ENCODE results near the gene STARD10.

STARD10 gene

DNA sequence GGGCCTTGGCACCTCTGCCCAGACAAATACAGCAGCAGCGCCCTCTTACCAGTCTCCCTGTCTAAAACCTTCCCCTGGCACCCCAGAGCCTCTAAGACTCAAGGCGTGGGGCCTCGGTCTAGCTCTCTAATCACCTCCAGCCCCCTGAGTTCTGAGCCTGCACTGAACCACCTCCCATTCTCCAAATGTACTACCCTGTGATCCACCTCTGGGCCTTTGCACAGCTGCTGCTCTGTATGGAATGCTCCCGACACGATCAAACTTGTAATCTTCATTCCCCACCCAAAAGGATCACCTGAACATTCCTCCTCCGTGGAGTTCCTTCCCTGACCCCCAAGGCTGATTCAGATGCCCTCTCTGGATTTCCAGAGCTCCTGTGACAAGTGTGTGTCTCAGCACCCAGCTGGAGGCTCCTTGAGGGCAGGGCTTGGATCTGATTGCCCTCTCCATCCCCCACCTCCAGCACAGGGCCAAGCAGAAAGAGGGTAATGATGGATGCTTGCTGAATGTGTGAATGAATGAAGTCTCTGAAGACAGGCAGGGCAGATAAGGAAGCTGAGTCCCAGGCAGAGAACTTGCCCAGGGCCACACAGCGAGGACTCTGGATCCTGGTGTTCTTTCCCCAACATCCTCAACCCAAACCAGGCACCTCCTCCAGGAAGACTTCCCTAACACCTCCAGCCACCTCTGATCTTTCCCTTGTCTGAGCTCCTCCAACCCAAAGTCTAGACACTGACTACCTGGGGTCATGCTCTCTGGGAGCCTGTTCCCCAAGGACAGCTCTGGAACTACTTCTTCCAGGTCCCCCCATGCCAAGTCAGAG lies 18.3 kb downstream of the STARD10 start:
- H3K36me3 Mint-ChIP-seq, result peaks cover 6% of the 10 kb centered on the region
- H3K9me3 Mint-ChIP-seq, result no peaks in the 10 kb centered on the region
- H3K27me3 Mint-ChIP-seq, result no peaks in the 10 kb centered on the region
- DNase-seq (ENCODE audit: low spot score in 2 of 2) (no peak), ATAC-seq (ENCODE audit: low read depth) (no peak)
- peaks cover 35% of the 10 kb centered on the region for H3K4me1 Mint-ChIP-seq
- no peak overlapping the region for H3K4me3 Mint-ChIP-seq
- no peak overlapping the region for H3K27ac Mint-ChIP-seq

DNA sequence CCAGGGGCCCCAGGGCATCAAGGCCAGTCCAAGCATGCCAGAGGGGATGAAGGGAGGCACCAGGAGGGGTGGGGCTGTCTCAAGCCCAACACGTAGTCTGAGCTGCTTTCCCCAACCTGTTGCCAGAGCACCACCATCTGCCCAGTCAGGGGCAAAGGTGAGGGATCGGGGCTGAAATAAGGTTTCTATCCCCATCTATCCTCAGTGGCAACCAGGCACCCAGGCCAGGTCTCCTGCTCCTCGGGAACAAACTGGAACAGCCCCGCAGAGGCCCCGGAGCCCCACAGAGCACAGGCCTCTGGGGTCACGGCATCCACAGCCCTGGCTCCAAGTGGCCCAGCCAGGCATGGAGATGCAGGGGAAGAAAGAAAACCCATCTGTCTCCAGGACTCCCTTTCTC lies 19.3 kb downstream of the STARD10 start:
- DNase-seq (ENCODE audit: low spot score in 2 of 2) (no peak), ATAC-seq (ENCODE audit: low read depth) (no peak)
- Mint-ChIP-seq H3K27me3 (no peaks in the 10 kb centered on the region), H3K4me3 (no peak overlapping the region), H3K9me3 (no peaks in the 10 kb centered on the region), H3K4me1 (peaks cover 31% of the 10 kb centered on the region), H3K36me3 (peaks cover 6% of the 10 kb centered on the region), H3K27ac (no peak overlapping the region)

DNA sequence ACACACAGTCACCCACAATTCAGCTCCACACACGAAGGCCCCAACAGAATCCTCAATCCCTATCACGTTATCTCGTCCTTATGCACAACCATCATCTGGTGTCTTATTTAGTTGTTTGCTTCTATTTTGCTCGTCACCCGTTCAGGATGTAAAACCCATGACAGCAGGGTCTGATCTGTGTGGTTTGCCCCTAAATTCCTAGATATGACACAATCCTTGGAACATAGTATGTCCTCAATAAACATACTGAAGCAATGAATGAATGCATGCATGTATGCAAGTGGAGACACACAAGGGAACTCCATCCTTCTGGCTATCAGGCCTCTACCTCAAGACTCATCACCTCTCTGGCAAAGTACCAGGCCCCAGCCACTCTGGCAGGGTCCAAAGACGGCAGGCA lies 20.2 kb downstream of the STARD10 start:
- Mint-ChIP-seq H3K27ac (no peak overlapping the region), H3K4me1 (peaks cover 30% of the 10 kb centered on the region), H3K4me3 (no peak overlapping the region), H3K9me3 (no peaks in the 10 kb centered on the region), H3K36me3 (peaks cover 6% of the 10 kb centered on the region), H3K27me3 (no peaks in the 10 kb centered on the region)
- ATAC-seq (ENCODE audit: low read depth) (no peak), DNase-seq (ENCODE audit: low spot score in 2 of 2) (no peak)

DNA sequence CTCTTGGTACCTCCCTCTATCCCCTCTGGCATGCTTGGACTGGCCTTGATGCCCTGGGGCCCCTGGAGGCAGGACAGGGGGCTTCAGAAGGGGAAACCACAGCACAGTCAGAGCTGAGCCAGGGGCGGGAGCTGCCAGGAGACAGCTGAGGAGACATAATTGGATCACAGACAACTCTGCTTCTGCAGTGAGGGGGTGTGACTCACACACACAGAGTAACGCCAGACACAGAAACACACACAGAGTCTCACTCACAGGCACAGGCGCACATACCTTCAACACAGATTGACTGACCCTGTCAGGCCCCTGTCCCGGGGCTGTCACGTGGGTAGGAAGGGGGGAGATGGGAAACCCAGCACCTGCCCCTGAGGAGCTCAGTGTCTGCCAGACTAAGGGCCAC lies 20.6 kb downstream of the STARD10 start:
- peaks cover 33% of the 10 kb centered on the region for H3K4me1 Mint-ChIP-seq
- no peaks in the 10 kb centered on the region for H3K9me3 Mint-ChIP-seq
- ATAC-seq (ENCODE audit: low read depth) (no peak), DNase-seq (ENCODE audit: low spot score in 2 of 2) (no peak)
- H3K36me3 Mint-ChIP-seq, result peaks cover 6% of the 10 kb centered on the region
- H3K27ac Mint-ChIP-seq, result no peak overlapping the region
- H3K4me3 Mint-ChIP-seq, result no peak overlapping the region
- H3K27me3 Mint-ChIP-seq, result no peaks in the 10 kb centered on the region

DNA sequence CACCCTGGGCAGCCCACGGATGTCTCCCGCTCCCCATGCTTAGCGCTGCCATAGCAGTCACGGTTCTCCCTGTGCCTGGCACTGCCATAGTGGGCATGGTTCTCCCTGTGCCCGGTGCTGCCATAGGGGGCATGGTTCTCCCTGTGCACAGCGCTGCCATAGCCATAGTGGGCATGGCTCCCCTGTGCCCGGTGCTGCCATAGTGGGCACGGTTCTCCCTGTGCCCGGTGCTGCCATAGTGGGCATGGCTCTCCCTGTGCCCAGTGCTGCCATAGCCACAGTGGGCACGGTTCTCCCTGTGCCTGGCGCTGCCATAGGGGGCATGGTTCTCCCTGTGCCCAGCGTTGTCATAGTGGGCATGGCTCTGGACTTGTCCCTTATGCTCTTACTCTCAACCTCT lies 21.8 kb downstream of the STARD10 start:
- H3K27ac Mint-ChIP-seq, result no peak overlapping the region
- no peaks in the 10 kb centered on the region for H3K9me3 Mint-ChIP-seq
- DNase-seq (ENCODE audit: low spot score in 2 of 2) (no peak), ATAC-seq (ENCODE audit: low read depth) (no peak)
- no peaks in the 10 kb centered on the region for H3K27me3 Mint-ChIP-seq
- peaks cover 6% of the 10 kb centered on the region for H3K36me3 Mint-ChIP-seq
- H3K4me1 Mint-ChIP-seq, result peaks cover 30% of the 10 kb centered on the region
- H3K4me3 Mint-ChIP-seq, result no peak overlapping the region

DNA sequence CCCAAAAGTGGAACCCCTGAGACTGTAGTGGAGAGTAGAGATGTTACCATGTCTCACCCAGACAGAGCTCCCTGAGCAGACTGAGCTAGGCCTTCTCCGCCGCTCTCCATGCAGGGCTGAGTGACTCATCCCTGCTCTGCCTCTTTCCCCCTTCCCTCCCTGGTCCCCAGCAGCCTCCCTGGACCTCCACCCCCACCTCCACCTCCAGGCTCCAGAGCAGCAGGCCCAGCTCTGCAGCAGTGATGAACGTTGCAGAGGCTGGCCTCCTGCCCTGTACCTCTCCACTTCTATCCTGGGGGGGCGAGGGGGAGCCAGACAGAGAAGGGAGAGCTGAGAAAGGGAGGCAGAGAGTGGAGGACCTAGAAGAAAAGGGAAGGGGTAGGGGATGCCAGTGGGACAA lies 22.3 kb downstream of the STARD10 start:
- Mint-ChIP-seq H3K4me3 (no peak overlapping the region), H3K27ac (no peak overlapping the region), H3K36me3 (peaks cover 6% of the 10 kb centered on the region), H3K27me3 (no peaks in the 10 kb centered on the region), H3K4me1 (peaks cover 28% of the 10 kb centered on the region), H3K9me3 (no peaks in the 10 kb centered on the region)
- DNase-seq (ENCODE audit: low spot score in 2 of 2), result no peak
- ATAC-seq (ENCODE audit: low read depth), result no peak

DNA sequence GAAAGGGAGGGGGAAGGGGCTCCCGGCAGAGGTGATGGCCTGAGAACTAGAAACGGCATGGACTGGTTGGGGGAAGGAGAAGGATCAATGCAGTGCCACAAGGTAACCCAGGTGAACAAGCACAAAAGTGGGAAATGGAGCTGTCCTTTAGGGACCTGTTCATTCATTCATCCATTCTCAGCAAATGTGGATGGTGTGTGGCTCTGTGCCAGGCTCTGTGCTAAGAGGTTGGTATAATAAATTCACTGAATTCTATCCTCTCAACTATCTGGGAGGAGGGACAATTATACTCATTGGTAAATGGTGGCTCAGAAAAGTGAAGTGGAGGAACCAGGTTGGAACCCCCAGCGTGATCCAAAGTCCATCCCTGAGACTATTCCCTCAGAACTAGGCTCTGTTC lies 23.0 kb downstream of the STARD10 start:
- H3K27ac Mint-ChIP-seq, result no peak overlapping the region
- peaks cover 6% of the 10 kb centered on the region for H3K36me3 Mint-ChIP-seq
- peaks cover 25% of the 10 kb centered on the region for H3K4me1 Mint-ChIP-seq
- DNase-seq (ENCODE audit: low spot score in 2 of 2), result no peak
- ATAC-seq (ENCODE audit: low read depth), result no peak
- H3K27me3 Mint-ChIP-seq, result no peaks in the 10 kb centered on the region
- H3K9me3 Mint-ChIP-seq, result no peaks in the 10 kb centered on the region
- no peak overlapping the region for H3K4me3 Mint-ChIP-seq

DNA sequence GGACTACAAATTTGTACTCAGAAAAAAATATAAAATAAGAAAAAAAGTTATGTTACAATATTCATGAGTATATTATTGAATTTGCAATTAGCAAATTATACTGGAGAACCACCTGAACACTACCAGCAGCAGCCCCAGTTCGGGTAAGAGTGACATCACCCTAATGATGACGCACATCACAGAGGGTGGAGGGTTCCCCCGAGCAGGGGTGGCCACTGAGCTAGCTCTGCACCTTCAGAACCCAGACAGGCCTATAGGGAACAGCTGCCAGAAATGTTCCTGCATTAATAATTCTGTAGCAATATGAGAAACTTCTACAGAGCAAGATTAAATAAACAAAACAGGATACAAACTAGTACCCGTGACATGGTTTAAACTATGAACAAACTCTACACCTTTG lies 24.2 kb downstream of the STARD10 start:
- no peaks in the 10 kb centered on the region for H3K9me3 Mint-ChIP-seq
- H3K36me3 Mint-ChIP-seq, result peaks cover 6% of the 10 kb centered on the region
- H3K4me1 Mint-ChIP-seq, result peaks cover 17% of the 10 kb centered on the region
- H3K27ac Mint-ChIP-seq, result no peak overlapping the region
- DNase-seq (ENCODE audit: low spot score in 2 of 2) (no peak), ATAC-seq (ENCODE audit: low read depth) (no peak)
- H3K27me3 Mint-ChIP-seq, result no peaks in the 10 kb centered on the region
- H3K4me3 Mint-ChIP-seq, result no peak overlapping the region

DNA sequence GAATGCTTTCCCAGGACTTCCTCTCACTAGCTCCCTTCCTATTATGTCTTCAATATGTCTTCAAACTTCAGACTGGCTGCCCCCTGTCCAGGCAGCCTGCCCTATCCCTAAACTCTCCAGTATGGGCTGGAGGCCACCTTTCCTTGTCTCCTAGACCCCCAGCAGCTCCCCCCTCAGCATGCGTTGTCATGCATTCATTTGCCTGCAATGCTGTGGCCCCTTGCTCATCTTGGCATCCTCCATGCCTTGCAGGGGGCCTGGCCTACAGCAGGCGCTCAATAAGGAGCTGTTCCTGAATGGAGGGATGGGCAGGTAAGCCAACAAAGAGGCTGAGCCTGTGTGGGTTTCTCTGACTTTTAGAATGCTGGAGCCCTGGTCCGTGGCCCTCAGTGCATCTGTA lies 25.3 kb downstream of the STARD10 start:
- ATAC-seq (ENCODE audit: low read depth) (no peak), DNase-seq (ENCODE audit: low spot score in 2 of 2) (no peak)
- peak overlapping the region; percentile 16 for H3K27ac Mint-ChIP-seq
- peaks cover 15% of the 10 kb centered on the region for H3K4me1 Mint-ChIP-seq
- no peaks in the 10 kb centered on the region for H3K27me3 Mint-ChIP-seq
- no peak overlapping the region for H3K4me3 Mint-ChIP-seq
- H3K36me3 Mint-ChIP-seq, result peaks cover 6% of the 10 kb centered on the region
- H3K9me3 Mint-ChIP-seq, result no peaks in the 10 kb centered on the region

DNA sequence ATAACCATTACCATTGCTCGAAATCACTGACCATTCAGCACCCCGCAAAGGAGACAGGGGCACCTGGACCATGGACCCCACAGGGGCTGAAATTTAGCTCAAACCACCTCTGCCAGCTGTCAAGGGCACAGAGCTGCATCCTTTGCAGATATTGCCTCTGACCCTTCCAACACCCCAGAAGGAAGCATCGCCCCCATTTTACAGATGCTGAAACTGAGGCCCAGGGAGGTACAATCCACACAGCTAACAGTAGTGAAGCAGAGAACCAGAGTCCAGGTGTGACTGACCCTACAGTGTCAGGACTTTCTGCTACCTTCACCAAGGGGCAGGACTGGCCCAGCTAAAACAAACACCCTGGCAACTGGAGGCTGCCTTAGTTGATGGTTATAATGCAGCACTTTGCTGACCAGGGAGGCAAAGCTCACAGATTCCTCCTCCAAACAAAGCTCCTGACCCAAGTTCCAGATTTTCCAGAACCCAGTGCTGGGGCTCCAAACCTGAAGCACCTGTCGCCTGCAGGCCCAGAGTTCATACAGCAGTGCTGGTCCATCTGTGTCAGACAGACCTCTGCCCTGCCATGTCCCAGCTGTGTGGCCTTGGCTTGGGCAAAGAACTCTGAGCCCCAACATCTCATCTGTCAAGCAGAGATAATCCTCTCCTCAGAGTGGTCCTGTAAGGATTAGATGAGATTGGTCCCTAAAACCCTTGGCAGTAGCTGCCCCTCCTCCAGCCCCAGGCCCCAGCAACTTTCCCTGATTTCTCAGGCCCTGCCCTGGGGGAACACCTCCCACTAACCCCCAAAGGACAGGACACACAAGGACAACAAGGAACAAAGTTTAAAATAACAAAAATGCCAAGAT lies 26.4 kb downstream of the STARD10 start:
- Mint-ChIP-seq H3K9me3 (no peaks in the 10 kb centered on the region), H3K36me3 (peaks cover 2% of the 10 kb centered on the region), H3K27me3 (no peaks in the 10 kb centered on the region), H3K4me1 (peaks cover 23% of the 10 kb centered on the region), H3K27ac (no peak overlapping the region), H3K4me3 (no peak overlapping the region)
- no peak for ATAC-seq (ENCODE audit: low read depth)
- DNase-seq (ENCODE audit: low spot score in 2 of 2), result no peak

DNA sequence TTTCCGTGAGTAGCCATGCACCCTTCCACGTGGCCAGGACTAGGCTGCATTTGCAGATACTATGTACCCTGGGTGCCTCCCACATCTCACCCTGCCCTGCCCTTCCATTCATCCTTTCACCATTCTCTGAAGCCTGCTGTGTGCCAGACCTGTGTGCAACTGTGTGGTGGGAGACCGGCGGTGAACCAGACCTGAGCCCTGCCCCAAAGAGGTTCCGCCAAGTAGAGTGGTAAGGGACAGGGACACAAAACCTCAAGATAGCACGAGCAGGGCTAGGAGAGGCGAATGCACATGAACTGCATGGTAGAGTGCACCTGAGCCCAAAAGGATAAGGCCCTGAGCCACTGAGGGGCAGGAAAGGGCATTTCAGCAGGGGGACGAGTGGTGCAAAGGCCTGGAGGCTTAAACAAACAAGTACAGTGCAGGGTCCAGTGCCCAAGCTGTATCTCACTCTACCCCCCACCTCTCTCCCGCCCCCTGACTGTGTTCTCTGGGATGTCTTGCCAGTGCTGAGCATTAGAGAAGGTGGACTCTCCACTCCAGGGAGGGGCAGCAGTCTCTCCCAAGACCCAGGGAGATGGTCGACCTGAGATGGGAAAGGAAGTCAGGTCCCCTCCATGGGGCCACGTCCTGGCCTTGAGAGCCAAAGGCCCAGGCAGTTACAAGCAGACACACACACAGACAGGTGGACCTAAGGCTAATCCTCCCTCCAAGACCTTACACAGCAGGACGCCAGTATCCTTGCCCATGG lies 27.5 kb downstream of the STARD10 start:
- Mint-ChIP-seq H3K27me3 (no peaks in the 10 kb centered on the region), H3K36me3 (no peaks in the 10 kb centered on the region), H3K9me3 (no peaks in the 10 kb centered on the region), H3K4me3 (no peak overlapping the region), H3K27ac (no peak overlapping the region), H3K4me1 (peaks cover 25% of the 10 kb centered on the region)
- no peak for ATAC-seq (ENCODE audit: low read depth)
- no peak for DNase-seq (ENCODE audit: low spot score in 2 of 2)

DNA sequence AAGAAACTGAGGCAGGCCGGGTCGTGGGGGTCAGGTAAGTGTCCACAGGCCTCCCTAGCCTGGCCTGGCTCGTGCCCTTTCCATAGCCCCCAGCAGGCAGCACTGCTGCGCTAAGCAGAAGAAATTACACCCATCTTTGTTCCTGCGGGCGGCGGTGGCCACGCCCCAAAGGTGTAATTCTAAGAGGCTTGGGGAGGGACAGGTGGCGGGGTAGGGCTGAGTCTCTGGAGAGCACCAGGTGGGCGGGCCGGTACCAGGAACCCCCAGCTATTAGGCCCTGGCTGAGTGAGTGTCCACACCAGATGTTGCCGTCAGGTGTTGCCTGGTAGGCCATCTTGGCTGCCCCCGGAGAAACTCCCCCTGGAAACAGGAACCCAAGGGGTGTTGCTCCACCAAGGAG lies 29.3 kb downstream of the STARD10 start:
- no peaks in the 10 kb centered on the region for H3K9me3 Mint-ChIP-seq
- H3K27ac Mint-ChIP-seq, result no peak overlapping the region
- peaks cover 21% of the 10 kb centered on the region for H3K4me1 Mint-ChIP-seq
- H3K36me3 Mint-ChIP-seq, result peaks cover 1% of the 10 kb centered on the region
- ATAC-seq (ENCODE audit: low read depth), result no peak
- H3K4me3 Mint-ChIP-seq, result no peak overlapping the region
- DNase-seq (ENCODE audit: low spot score in 2 of 2), result no peak
- no peaks in the 10 kb centered on the region for H3K27me3 Mint-ChIP-seq

DNA sequence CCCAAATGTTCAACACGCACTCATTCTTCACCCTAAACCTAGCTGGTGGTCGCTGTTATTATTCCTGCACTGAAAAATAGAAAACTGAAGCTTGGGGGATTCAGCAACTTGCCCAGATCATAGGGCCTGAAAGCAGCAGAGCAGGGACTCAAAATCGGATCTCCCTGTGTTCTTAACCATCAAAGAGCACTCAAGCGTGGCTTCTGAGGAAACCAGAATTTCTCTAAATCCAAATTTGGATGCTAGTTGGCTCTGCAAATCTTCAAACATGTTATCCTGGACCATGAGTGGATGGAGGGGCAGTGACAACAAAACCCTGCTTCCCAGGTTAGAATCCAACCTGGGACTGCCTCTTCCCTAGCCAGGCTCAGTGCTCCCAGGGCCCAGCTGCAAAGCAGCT lies 30.0 kb downstream of the STARD10 start:
- H3K4me3 Mint-ChIP-seq, result no peak overlapping the region
- H3K4me1 Mint-ChIP-seq, result peaks cover 21% of the 10 kb centered on the region
- no peaks in the 10 kb centered on the region for H3K9me3 Mint-ChIP-seq
- ATAC-seq (ENCODE audit: low read depth) (no peak), DNase-seq (ENCODE audit: low spot score in 2 of 2) (no peak)
- peaks cover 2% of the 10 kb centered on the region for H3K36me3 Mint-ChIP-seq
- H3K27me3 Mint-ChIP-seq, result no peaks in the 10 kb centered on the region
- H3K27ac Mint-ChIP-seq, result peak overlapping the region; percentile 26
